Renal cortex interstitium (tissue), 11 donors: ENCODE measurements around the gene MAPK1. TPM values are rescaled to one million over a fixed set of nuclear protein-coding genes. Genes with fewer than 3 reads are reported as not detected.
"Not testable (repeated sequence)": the region's sequence is repeated elsewhere in the genome, so short reads cannot be mapped to it uniquely, and the experiment has no call there.

ENCODE experiments used
- DNase-seq, 11 donors: peaks; one replicate each; pipeline ENCODE4 v3.0.0-alpha.2; 2013; ENCODE audit warnings: low read depth in 9 of 11, low spot score in 4 of 11; ENCODE audit errors: extremely low read depth in 1 of 11
- polyA plus RNA-seq, 3 donors: library from polyadenylated mRNA; unstranded; fragments of 120-200 nt; gene quantifications; one replicate each; pipeline ENCODE4 v1.2.1, GENCODE V29; 2013; ENCODE audit not compliant: insufficient read length in 3 of 3

The MAPK1 gene
- polyA plus RNA-seq, 3 donors, result 121 to 140 (median 128) TPM

DNA sequence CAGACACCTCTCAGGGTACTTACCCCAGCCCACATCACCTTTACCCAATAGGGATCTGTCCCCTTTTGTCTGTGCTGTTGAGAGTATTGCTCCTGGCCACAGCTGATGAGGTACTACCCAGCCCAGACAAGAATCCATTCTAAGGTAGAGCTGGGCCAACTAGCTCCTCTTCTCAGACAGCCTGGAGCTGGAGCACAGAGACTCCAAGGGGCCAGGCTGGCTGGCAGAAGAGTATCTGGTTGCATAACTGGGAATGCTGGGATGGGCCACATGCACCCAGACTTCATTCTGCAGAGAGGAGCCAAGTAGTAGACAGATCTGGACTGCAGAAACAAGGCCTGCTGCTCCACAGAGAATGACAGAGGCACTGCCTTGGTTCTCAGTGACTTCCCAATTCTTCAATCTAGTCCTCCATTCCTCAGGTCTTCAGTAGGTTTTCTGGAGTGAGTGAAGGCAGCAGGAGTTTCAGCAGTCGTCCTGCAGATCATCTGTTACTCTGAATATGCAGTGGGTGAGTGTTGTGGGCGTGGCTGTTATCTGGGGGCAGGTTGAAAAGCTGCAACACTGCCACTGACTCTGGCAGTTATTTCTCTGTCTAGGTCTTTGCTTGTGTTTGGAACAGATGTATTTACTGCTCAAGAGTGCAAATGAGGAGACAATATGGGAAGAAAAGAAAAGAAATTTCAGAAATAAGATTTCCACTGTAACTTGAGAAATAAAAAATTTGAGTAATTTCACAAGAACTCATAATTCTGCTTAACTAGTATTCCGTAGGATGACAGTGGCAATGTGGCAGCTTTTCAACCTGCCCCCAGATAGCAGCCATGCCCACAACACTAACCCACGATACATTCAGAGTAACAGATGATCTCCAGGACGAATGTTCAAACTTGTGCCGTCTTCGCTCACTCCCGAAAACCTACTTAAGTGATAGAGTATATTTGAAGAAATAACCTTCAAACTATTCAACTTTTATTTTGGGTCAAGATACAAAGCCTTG is 34.9 kb downstream of the MAPK1 start:
- no peak for DNase-seq

DNA sequence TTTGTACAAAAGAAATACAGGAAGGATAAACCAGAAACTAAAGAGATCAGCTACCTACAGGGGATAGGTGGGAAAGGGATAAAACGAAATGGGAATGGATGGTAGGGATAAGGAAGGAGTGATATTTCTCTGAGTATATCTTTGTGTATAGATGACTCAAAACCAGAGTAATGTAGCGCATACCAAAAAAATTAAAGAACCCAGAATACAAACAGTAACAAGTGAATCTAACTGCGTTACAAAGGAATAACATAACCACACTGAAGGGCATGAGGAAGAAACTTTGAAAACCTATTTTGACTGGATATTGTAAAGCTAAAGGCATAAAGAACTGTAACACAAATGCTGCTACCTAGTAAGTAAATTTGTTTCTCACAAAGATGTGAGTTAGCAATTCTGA is 37.9 kb downstream of the MAPK1 start:
- DNase-seq, result no peak

DNA sequence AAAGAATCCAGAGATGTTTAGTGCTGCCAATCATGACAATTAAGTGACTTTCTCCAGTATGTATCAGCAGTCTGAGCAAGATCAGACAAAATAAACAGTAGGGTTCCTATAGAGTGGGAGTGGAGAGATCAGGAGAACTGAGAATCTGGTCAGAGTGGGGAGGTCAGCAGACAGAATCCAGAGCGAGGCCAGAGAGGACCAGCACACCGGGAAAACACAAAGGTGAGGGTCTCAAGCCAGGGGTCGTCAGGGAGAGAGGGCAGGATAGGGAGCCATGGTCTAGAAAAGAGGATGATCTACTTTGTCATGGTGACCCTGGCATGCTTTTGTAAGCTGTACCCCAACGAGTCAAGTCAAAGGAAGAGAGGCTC is 39.2 kb downstream of the MAPK1 start:
- DNase-seq, result no peak

DNA sequence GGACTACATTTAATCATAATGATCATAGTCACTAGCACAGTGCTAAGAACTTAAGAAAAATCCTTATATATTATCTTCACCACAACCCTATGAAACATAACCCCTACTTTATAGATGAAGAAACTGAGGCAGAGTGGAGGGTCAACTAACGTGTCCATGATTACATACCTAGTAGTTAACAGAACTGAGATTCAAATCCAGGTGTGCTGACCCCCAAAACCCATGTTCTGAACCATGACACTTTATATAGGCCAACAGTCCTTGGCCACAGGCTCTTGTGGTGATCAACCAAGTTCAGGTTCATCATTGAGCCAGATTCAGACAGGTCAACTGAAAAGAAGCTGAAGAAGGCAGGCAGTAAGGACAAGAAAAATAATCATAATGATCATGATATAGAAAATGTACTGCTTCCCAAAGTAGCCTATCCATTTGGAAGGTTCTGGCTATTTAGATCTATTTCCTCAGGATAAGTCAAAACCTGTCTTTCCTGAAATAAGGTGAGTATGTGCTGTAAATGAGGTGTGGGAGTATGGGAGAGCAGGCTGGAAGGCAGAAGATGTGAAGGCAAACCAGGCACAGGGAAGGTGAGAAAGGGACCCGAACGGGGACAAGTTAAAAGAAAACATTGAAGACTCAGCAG is 39.7 kb downstream of the MAPK1 start:
- DNase-seq, result no peak

DNA sequence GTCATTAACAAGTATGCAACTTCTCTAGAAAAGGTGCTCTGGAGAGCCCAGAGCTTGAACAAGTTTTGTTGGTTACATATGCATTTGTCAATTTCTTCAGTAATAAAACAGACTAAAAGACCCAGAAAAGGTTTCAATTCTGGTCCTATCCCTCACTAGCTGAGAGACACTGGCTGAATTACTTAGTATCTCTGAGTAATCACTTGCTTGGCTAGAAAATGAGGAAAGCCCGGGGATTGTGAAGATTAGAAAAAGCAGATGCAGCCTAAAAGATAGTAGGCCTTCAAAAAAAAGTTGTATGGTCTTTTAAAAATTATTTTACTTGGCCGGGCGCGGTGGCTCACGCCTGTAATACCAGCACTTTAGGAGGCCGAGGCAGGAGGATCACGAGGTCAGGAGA is 41.2 kb downstream of the MAPK1 start:
- no peak for DNase-seq

DNA sequence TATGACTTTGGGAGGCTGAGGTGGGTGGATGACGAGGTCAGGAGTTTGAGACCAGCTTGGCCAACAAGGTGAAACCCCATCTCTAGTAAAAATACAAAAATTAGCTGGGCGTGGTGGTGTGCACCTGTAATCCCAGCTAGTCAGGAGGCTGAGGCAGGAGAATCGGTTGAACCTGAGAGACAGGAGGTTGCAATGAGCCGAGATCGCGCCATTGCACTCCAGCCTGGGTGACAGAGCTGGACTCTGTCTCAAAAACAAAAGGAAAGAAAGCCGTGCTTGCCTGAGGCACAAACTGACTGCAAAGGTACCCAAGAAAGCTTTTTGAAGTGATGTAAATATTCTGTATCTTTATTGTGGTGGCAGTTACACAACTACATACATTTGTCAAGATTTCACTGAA is 42.5 kb downstream of the MAPK1 start:
- DNase-seq, result not testable (repeated sequence)

DNA sequence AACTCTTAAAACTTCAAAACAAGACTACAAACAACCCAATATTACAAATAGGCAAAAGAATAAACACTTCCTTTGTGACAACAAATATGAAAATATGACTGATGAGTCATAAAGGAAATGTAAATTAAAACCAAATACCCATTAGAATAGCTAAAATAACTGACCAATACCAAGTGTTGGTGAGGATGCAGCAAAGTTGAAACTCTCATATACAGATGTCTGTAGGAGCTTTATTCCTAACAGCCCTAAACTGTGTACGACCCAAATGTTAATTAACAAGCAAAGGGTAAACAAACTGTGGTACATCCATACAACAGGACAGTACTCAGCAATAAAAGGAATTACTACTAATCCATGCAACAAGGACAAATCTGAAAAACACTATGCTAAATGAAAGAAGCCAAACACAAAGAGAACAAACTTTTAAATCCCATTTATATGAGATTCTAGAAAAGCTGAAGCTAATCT is 43.0 kb downstream of the MAPK1 start:
- no peak for DNase-seq

DNA sequence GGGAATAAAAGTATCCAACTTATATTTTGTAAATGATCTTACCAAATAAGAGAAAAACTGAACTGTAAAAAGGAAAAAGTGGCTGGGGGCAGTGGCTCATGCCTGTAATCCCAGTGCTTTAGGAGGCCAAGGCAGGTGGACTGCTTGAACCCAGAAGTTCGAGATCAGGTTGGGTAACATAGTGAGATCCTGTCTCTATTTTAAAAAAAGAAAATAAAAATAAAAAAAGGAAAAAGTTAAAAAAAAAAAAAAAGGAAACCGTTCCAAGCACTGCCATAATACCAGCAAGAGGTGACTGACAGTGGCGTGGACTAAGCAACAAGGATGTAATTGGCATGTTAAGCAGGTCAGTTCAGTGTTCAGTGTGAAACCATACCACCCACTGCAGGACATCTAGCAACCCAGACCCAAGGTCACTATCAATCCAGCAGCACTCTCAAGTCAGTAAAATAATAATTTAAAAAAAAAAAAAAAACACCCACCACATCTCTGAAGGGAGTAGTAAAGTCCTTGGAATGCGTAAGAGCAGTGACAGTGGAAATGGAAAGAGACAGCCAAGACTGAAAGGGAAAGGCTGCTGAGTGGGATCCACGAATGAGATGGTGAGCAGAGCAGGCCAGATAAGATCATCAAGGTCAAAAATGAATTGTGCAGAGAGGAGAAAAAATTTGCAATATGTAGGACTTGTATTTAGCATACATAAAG is 43.6 kb downstream of the MAPK1 start:
- DNase-seq, result no peak

DNA sequence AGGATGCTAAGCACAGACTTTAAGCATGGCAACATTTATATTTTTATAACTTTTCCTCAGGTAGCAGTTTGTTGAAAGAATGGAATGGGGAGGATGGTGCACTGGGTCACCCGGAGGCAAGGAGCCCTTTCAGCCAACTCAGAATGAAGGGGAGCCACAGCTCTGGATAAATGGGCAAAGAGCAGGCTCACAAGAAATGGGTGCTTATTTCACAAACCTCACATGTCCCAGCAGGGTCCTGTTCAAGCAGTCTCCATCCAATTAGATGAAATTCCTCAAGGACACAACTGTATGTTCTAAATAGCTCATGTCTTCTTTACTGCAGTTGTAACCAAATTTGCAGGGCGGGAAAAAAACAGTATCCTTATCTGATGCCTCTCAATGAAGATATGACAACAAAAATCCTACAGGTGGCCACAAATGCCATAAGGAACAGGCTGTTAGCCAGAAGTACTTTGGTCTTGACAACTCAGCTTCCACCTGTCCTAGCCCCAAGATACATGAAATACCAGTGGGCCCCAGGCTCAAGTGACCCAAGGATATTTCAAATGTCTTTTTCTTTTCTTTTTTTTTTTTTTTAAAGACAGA is 48.2 kb downstream of the MAPK1 start:
- no peak for DNase-seq

DNA sequence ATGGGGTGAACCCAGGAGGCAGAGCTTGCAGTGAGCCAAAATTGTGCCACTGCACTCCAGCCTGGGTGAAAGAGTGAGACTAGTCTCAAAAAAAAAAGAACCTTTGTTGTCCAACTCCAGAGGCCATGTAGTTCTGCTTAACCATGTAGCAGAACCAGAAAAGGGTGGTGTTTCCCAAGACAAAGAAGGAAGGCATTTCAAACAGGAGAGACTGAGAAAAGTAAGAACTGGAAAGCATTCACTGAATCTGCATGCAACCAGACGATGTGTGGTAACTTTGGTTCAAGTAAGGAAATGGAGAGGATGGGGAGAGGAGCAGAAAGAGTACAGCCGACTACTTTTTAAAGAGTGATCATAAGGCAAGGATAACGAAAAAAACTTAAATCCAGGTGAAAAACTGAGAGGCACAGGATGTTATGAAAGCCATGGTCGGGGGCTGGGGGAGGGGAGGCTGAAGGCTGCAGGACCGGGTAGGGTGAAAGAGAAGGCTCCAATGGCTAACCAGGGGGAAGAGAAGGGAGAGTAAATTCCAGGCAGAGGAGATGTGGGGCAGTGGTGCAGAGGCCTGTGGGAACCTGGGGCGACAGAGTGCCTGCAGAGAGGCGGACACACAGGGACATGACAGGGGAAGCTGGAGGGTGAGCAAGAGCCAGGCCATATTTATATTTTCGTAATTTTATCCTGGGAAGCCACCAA is 48.8 kb downstream of the MAPK1 start:
- no peak for DNase-seq

DNA sequence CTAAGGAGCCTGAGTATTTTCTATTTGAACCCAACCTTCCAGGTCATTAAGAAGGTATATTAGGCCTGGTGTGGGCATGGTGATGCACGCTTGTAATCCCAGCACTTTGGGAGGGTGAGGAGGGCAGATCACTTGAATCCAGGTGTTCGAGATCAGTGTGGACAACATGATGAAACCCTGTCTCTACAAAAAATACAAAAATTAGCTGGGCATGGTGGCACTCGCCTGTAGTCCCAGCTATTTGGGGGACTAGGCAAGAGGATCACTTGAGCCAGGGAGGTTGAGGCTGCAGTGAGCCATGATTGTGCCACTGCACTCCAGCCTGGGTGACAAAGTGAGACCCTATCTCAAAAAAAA is 50.0 kb downstream of the MAPK1 start:
- DNase-seq, result not testable (repeated sequence)

DNA sequence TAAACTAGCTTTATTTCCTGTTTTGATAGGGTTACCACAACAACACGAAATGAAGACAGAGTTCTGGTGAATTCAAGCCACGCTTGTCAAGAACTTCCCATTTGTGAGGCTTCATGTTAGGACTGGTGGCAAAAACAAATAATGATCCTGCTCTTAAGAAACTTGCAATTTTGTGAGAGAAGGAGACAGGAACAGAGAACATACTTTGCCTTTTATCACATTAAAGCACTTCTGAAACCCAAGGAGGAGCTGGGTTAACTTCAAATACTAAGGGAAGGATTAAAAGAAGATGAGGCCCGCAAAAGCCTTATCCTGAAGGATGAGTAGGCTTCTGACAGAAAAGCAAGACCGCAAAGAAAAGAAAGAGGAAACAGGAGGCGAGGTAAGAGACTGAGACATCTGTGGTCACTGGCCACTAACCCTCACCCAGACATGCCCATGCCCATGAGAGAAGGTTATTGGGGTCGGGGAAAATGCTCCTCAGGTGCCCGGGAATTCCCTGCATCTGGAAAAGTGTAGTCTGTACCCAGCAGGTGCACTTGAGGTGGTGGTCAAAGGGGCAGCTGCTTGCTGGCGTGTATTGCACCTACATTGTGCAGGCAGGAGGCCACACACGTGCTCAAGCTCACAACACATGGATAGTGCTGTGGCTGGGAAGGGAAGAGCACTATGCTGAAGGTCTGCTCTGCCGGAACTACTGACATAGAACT is 50.5 kb downstream of the MAPK1 start:
- DNase-seq, result peak; percentile 39 to 89 (median 69)

DNA sequence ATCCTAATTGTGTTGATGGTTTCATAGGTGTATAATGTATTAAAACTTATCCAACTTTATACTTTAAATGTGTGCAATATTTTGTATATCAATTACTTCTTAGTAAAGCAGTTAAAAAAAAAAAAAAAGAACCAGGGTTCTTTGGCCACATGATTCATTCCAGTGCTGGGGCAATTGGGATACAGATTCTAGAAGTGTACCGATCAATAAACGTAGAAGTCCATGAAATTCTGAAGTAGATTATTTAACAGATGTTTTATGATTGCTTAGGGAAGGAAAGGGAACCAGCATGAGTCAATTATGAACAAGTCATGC is 51.0 kb downstream of the MAPK1 start:
- no peak for DNase-seq

DNA sequence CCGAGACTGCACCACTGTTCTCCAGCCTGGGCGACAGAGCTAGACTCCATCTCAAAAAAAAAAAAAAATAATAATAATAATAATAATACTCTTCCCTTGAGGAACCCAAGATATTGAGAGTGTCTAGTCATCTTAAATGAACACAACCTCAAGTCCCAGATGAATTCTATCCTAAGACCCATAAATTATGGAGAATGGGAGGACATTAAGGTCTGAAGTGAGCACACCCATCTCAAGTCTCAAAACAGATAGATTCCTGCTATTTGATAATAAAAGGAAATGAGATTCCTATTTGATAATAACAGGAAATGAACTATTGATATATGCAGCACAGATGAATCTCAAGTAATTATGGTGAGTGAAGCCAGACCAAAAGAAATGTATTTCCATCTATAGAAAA is 51.5 kb downstream of the MAPK1 start:
- no peak for DNase-seq

DNA sequence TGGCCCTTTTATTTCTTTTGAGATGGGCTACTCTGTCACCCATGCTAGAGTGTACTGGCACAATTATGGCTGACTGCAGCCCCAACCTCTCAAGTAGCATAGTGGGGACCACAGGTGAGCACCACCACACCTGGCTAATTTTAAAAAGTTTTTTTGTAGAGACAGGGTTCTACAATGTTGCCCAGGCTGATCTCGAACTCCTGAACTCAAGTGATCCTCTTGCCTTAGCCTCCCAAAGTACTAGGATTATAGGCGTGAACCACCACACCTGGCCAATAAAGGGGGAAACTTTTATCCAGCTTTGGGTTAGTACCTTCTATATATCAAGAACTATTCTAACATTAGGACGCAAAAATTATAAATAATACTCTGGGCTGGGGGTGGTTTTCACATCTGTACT is 52.1 kb downstream of the MAPK1 start:
- DNase-seq, result no peak

DNA sequence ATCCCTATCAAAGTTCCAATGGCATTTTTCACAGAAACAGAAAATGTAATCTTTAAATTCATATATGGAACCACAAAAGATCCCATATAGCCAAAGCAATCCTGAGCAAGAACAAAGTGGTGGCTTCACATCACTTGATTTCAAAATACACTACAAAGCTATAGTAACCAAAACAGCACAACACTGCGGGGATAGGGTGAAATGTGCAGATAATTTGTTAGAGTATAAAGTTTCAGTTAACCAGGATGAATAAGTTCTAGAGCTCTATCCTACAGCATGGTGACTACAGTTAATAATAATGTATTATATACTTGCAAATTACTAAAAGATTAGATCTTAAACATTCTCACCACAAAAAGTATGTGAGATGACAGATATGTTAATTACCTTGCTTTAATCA is 55.5 kb downstream of the MAPK1 start:
- DNase-seq, result no peak

DNA sequence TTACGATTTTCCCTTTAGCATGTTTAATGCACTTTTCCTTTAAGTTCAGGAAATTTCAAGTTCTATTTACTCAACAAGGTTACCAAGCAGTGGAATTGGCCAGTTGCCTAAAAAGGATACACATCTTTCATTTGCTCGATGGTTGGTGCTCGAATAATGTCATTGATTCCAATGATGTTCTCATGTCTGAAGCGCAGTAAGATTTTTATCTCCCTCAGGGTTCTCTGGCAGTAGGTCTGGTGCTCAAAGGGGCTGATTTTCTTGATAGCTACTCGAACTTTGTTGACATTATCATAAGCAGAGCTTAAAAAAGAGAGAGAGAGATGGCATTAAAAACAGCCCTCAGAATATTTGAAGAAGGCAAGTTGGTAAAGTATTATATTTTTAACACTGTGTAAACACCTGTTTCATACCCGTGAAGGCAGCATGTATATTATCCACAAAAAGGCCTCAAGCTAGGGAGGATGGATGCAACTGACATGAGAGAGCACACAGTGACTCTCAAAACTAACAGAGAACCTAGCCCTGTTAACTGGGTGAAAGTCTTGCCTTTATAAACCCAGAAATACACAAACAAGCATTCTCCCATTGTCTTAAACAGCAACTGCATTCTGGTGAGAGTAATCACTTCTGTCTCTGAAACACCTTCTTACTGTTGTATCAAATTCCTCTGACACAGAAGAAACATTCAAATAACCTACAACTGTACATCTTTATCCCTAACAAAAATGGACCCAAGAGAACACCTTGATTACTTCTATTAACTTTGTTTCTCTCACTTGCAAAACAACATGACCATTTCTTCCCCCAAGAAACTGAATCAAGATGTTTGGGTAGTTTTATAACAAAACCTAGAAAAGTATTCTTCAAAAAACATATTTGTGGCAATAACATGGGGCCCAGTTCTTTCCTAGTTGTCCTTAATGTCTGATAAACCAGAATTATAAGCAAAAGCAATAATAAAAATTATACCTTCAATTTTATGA is 59.6 kb downstream of the MAPK1 start:
- DNase-seq, result no peak
